Gastrocnemius medialis (tissue), 4 donors: ENCODE results near the gene ALG14. TPM values are rescaled to one million over a fixed set of nuclear protein-coding genes. Genes with fewer than 3 reads are reported as not detected.
A peak's percentile ranks its signal among the peaks of the same experiment; 100 is the strongest.

Source experiments
- ATAC-seq, 2 donors: fragments of 150-250 bp; one replicate each; pipeline ENCODE4 v1.9.1; 2016
- DNase-seq, 2 donors: peaks; one replicate each; pipeline ENCODE4 v3.0.0-alpha.2; 2019
- H3K27ac ChIP-seq, 4 donors: fragments of 200-600 bp; sonication (generic); 1 replicate in 1 of 4; 2 replicates in 3 of 4; pipeline ENCODE4 v1.5.1; 2016 to 2018; ENCODE audit warnings: mild to moderate bottlenecking in 2 of 4, moderate library complexity in 1 of 4
- H3K27me3 ChIP-seq, 3 donors: fragments of 200-600 bp; sonication (generic) in 2 of 3; 1 replicate in 1 of 3; 2 replicates in 2 of 3; pipeline versions ENCODE4 v1.5.1 to v1.6.0; 2016 to 2019; ENCODE audit warnings: mild to moderate bottlenecking in 1 of 3, moderate library complexity in 1 of 3
- H3K36me3 ChIP-seq, 2 donors: fragments of 200-600 bp; sonication (generic) in 1 of 2; one replicate each; pipeline ENCODE4 v1.5.1; 2017 to 2018
- H3K4me1 ChIP-seq, 2 donors: fragments of 200-600 bp; sonication (generic) in 1 of 2; one replicate each; pipeline ENCODE4 v1.5.1; 2016 to 2017; ENCODE audit warnings: mild to moderate bottlenecking in 2 of 2
- H3K4me3 ChIP-seq, 4 donors: fragments of 200-600 bp; sonication (generic) in 3 of 4; 1 replicate in 1 of 4; 2 replicates in 3 of 4; pipeline ENCODE4 v1.5.1; 2016 to 2019; ENCODE audit warnings: mild to moderate bottlenecking in 2 of 4
- H3K9me3 ChIP-seq, 3 donors: fragments of 200-600 bp; sonication (generic) in 2 of 3; 1 replicate in 1 of 3; 2 replicates in 2 of 3; pipeline ENCODE4 v1.5.1; 2016 to 2019
- POLR2A ChIP-seq, 2 donors: fragments of 450-650 bp; IDR thresholded peaks; one replicate each; pipeline ENCODE4 v1.6.1; 2017; ENCODE audit warnings: antibody characterized with exemption in 2 of 2, mild to moderate bottlenecking in 2 of 2, moderate library complexity in 2 of 2
- in situ Hi-C, 4 donors: fragments of 200-750 bp; cut with MboI; loops; one replicate each; pipeline versions ENCODE4 v1.15.0 to v1.8.0; 2017; ENCODE audit warnings: low sequenced_read_pairs in 4 of 4
- intact Hi-C: fragments of 100-400 bp; cut with DNase I; formaldehyde crosslinking; loops from one replicate; pipeline ENCODE4 v1.15.1; 2023; ENCODE audit warnings: low total_unique reads
- total RNA-seq, 4 donors: library from RNA; depleted of rRNA; stranded (reverse); fragments of >200 nt; gene quantifications; one replicate each; pipeline versions ENCODE4 v1.1.0 to v1.2.3, GENCODE V29; 2016
- TF ChIP-seq, protein P1 (sequence below), 5 experiments: fragments of 450-650 bp in 3 of 5; fragments of 200-600 bp in 2 of 5; sonication (generic) in 2 of 5; IDR thresholded peaks in 4 of 5; conservative IDR thresholded peaks in 1 of 5; 1 replicate in 4 of 5; 2 replicates in 1 of 5; pipeline ENCODE4 v1.5.1; 2016 to 2019; ENCODE audit warnings: antibody characterized with exemption in 5 of 5, mild to moderate bottlenecking in 3 of 5, moderate library complexity in 3 of 5

ALG14 gene
- total RNA-seq, 4 donors from 2014 or later, result 0.24 to 0.97 (median 0.77) TPM

- in situ Hi-C loops (no loop called here), intact Hi-C loops (no loop called here)
- TF ChIP-seq POLR2A (IDR thresholded peaks at IDR 0.05), result no peak
- DNase-seq, result no peak
- Histone ChIP-seq H3K4me3 (no peak overlapping the region), H3K36me3 (no peaks in the 10 kb centered on the region), H3K4me1 (peaks cover under 1 to 4% of the 10 kb centered on the region in 2 donors), H3K9me3 (no peaks in the 10 kb centered on the region), H3K27ac (no peak overlapping the region), H3K27me3 (no peaks in the 10 kb centered on the region)
- ATAC-seq, result no peak
Measured at GRCh38 chr1:94989398-94989797, 83.4 kb downstream of the ALG14 start.

DNA sequence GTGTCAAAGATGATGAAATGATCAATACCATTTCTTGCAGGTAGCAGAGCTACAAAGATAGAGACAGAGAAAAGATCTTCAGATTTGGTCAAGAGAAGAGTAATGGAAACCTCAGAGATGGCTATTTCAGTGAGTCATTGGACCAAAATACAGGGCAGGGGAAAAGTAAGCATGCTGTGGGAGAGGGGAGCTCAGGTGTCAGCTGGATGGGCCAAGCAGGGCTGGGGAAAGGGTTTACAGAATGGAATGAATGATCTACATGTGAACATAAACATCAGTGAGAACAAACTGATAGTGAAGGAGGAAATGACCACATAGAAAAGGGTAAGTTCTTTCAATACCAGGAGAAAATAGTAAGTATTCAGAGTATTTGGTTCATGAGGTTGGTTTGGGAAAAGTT is 84.4 kb downstream of the ALG14 start:
- TF ChIP-seq, protein P1, sequence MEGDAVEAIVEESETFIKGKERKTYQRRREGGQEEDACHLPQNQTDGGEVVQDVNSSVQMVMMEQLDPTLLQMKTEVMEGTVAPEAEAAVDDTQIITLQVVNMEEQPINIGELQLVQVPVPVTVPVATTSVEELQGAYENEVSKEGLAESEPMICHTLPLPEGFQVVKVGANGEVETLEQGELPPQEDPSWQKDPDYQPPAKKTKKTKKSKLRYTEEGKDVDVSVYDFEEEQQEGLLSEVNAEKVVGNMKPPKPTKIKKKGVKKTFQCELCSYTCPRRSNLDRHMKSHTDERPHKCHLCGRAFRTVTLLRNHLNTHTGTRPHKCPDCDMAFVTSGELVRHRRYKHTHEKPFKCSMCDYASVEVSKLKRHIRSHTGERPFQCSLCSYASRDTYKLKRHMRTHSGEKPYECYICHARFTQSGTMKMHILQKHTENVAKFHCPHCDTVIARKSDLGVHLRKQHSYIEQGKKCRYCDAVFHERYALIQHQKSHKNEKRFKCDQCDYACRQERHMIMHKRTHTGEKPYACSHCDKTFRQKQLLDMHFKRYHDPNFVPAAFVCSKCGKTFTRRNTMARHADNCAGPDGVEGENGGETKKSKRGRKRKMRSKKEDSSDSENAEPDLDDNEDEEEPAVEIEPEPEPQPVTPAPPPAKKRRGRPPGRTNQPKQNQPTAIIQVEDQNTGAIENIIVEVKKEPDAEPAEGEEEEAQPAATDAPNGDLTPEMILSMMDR (IDR thresholded peaks at IDR 0.05 in 4 of 5, conservative IDR thresholded peaks at IDR 0.05 in 1 of 5), result no peak
- TF ChIP-seq POLR2A (IDR thresholded peaks at IDR 0.05), result no peak
- H3K4me3 ChIP-seq, result no peak overlapping the region
- intact Hi-C loops (no loop called here), in situ Hi-C loops (no loop called here)
- H3K27ac ChIP-seq, result no peak overlapping the region
- no peaks in the 10 kb centered on the region for H3K36me3 ChIP-seq
- H3K9me3 ChIP-seq, result no peaks in the 10 kb centered on the region
- H3K27me3 ChIP-seq, result no peaks in the 10 kb centered on the region
- DNase-seq, result no peak
- ATAC-seq, result no peak
- H3K4me1 ChIP-seq, result peaks cover 0 to 4% of the 10 kb centered on the region in 2 donors

DNA sequence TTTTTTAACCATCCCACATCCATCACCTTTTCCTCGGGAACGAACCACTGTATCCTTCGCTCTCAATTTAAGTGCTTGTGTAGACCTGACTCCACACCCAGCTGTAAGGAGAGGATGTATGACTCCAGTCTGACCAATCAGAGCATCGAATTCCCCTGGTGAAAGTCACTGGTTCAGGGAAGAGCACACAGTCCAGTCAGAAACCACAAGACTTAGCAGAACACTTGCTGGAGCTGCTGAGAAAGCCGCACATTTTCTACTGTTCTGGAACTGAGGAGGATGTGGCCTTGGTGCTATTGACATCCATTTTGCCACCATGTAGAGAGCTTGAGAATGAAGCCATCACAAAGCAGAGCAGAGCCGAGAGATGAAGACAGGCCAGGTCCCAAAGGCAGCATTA is 86.0 kb downstream of the ALG14 start:
- H3K27me3 ChIP-seq, result no peaks in the 10 kb centered on the region
- in situ Hi-C loops (no loop called here), intact Hi-C loops (no loop called here)
- TF ChIP-seq, protein P1 (IDR thresholded peaks at IDR 0.05 in 4 of 5, conservative IDR thresholded peaks at IDR 0.05 in 1 of 5), result no peak
- TF ChIP-seq POLR2A (IDR thresholded peaks at IDR 0.05), result no peak
- H3K4me3 ChIP-seq, result no peak overlapping the region
- no peaks in the 10 kb centered on the region for H3K9me3 ChIP-seq
- no peak overlapping the region for H3K27ac ChIP-seq
- no peaks in the 10 kb centered on the region for H3K36me3 ChIP-seq
- DNase-seq (no peak), ATAC-seq (no peak)
- peaks cover 0 to 9% of the 10 kb centered on the region in 2 donors for H3K4me1 ChIP-seq

- DNase-seq, result peak in 1 of 2 donors; percentile 18
Measured at GRCh38 chr1:94983171-94983739, 89.5 kb downstream of the ALG14 start.

DNA sequence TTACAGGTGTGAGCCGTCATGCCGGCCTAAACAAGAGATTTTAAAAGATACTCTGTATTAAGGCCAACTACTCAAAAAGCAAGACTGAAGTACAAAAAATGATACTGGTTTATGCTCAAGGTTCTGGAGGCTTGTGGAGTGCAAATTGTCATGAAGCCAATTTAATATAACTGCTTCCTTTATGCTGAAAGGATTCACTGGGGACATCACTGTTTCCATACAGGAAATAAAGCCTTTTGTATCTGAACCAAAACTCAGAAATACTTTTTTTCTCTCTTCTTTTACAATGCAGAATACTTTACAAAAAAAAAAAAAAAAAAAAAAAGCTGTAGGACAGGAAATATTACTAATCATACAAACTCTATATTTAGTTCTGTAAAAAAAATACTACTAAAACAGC is 90.4 kb downstream of the ALG14 start:
- H3K27me3 ChIP-seq, result no peaks in the 10 kb centered on the region
- intact Hi-C loops (loop anchor here (5.0 kb wide), 1 partner anchor 40 kb away; no protein-coding TSS in a partner anchor), in situ Hi-C loops (no loop called here)
- TF ChIP-seq, protein P1 (IDR thresholded peaks at IDR 0.05 in 4 of 5, conservative IDR thresholded peaks at IDR 0.05 in 1 of 5), result no peak
- no peak for TF ChIP-seq POLR2A (IDR thresholded peaks at IDR 0.05)
- no peak for ATAC-seq
- peaks cover 0 to 21% of the 10 kb centered on the region in 2 donors for H3K4me1 ChIP-seq
- H3K36me3 ChIP-seq, result no peaks in the 10 kb centered on the region
- no peak for DNase-seq
- peak overlapping the region in 1 of 4 donors; percentile 52 for H3K27ac ChIP-seq
- H3K4me3 ChIP-seq, result no peak overlapping the region
- H3K9me3 ChIP-seq, result no peaks in the 10 kb centered on the region

More at GRCh38 chr1:94983171-94983739, 89.5 kb downstream of the ALG14 start:
- Histone ChIP-seq H3K4me1 (peaks cover 0 to 21% of the 10 kb centered on the region in 2 donors), H3K4me3 (no peak overlapping the region), H3K9me3 (no peaks in the 10 kb centered on the region), H3K36me3 (no peaks in the 10 kb centered on the region), H3K27me3 (no peaks in the 10 kb centered on the region), H3K27ac (peak overlapping the region in 2 of 4 donors; percentile 43 to 52)
- in situ Hi-C loops (no loop called here), intact Hi-C loops (loop anchor here (5.0 kb wide), 1 partner anchor 39 kb away; no protein-coding TSS in a partner anchor)
- no peak for TF ChIP-seq POLR2A (IDR thresholded peaks at IDR 0.05)
- TF ChIP-seq, protein P1 (IDR thresholded peaks at IDR 0.05 in 4 of 5, conservative IDR thresholded peaks at IDR 0.05 in 1 of 5), result no peak
- ATAC-seq, result peak; percentile 60 to 68
